Hepatic stellate cell (primary cell): ENCODE measurements around the gene GOLIM4.
"Not testable (repeated sequence)": the region's sequence is repeated elsewhere in the genome, so short reads cannot be mapped to it uniquely, and the experiment has no call there.

ENCODE experiments used
- DNase-seq: peaks from one replicate; pipeline ENCODE4 v3.0.0; 2011; ENCODE audit warnings: low spot score

GOLIM4 gene, protein sequence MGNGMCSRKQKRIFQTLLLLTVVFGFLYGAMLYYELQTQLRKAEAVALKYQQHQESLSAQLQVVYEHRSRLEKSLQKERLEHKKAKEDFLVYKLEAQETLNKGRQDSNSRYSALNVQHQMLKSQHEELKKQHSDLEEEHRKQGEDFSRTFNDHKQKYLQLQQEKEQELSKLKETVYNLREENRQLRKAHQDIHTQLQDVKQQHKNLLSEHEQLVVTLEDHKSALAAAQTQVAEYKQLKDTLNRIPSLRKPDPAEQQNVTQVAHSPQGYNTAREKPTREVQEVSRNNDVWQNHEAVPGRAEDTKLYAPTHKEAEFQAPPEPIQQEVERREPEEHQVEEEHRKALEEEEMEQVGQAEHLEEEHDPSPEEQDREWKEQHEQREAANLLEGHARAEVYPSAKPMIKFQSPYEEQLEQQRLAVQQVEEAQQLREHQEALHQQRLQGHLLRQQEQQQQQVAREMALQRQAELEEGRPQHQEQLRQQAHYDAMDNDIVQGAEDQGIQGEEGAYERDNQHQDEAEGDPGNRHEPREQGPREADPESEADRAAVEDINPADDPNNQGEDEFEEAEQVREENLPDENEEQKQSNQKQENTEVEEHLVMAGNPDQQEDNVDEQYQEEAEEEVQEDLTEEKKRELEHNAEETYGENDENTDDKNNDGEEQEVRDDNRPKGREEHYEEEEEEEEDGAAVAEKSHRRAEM

GRCh38 chr3:168095611-168096209 is at the start of gene GOLIM4:
GOLIM4 (minus strand) TSS chr3:168095924; CDS start chr3:168095285, 639 bp downstream.
- peak; percentile 94 for DNase-seq

- DNase-seq = no peak
Observed at GRCh38 chr3:168141405-168141998, 45.8 kb upstream of the GOLIM4 start.

DNA sequence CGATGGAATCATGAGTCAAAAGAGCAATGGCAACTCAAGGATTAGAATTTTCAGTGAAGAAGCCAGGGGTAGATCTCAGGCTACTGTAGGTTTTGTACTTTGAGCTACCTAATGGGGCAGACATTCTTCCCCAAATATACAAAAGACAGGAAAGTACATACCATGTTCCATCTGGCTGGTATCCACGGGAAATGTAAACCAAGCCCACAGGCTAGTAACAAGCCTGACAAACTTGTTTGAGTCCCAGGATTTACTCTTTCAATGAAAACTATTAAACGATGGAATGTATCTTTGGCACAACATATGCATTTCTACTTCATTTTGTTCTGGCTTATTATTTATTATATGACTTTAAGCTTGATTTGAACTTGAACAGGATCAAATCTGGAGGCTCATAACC is 44.2 kb upstream of the GOLIM4 start:
- no peak for DNase-seq

DNA sequence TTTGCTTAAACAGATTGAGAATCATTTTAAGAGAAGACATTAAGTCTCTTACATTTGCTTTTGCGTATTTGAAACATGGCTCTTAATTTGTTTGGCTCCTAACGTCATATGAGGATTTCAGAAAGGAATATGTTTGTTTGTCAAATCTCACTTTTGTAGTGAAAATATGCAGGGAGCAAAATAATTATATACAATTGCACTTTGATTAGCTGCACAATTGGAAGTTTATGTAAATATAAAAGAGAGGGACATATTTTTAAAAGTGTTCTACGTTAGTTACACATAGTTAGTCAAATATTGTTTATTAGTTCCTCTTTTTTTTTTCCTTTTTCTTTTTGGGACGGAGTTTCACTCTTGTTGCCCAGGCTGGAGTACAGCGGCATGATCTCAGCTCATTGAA is 42.7 kb upstream of the GOLIM4 start:
- no peak for DNase-seq

GRCh38 chr3:168134931-168135330 is 39.2 kb upstream of the GOLIM4 start:
- DNase-seq = no peak

DNA sequence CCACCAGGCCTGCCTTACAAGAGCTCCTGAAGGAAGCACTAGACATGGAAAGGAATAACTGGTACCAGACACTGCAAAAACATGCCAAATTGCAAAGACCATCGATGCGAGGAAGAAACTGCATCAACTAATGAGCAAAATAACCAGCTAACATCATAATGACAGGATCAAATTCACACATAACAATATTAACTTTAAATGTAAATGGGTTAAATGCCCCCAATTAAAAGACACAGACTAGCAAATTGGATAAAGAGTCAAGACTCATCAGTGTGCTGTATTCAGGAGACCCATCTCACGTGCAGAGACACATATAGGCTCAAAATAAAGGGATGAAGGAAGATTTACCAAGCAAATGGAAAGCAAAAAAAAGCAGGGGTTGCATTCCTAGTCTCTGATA is 34.5 kb upstream of the GOLIM4 start:
- not testable (repeated sequence) for DNase-seq

- not testable (repeated sequence) for DNase-seq
Observed at GRCh38 chr3:168128463-168128862, 32.7 kb upstream of the GOLIM4 start.

DNA sequence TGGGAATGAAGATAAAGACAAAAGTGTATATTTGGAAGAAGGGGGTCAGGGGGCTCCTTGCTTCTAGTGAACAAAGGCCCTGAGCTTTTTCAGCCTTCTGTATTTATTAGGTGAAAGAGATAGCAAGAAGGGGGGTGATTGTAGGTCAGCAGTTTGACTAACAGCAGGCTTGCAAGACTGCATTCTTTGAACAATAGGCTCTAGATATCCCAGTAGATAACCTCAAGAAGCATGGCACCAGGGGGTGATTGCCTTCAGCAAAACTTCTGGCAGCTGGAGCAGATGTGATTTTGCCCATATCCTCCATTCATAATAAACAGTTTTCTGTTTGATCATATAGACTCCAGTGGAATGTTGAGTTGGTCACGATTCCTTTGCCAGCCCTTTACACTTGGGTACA is 31.7 kb upstream of the GOLIM4 start:
- no peak for DNase-seq

- no peak for DNase-seq
Observed at GRCh38 chr3:168124791-168125190, 29.1 kb upstream of the GOLIM4 start.

DNA sequence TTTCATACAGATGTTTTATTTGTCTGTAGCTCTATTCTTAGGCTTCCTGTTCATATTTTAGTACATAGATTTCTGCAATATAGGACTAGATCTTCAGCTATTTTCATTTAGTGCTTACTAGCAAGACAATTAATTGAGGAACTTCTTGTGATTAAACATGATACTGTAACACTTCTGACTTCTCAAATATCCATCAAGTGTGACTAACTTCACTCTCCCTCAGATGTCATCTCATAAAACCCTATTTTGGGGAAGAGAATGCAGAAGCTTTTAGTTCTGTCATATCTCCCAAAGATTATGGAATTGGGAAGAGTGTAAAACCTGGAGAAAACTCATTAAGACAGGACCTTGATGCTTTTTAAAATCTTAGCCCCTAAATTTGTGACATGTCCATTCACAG is 28.6 kb upstream of the GOLIM4 start:
- no peak for DNase-seq

DNA sequence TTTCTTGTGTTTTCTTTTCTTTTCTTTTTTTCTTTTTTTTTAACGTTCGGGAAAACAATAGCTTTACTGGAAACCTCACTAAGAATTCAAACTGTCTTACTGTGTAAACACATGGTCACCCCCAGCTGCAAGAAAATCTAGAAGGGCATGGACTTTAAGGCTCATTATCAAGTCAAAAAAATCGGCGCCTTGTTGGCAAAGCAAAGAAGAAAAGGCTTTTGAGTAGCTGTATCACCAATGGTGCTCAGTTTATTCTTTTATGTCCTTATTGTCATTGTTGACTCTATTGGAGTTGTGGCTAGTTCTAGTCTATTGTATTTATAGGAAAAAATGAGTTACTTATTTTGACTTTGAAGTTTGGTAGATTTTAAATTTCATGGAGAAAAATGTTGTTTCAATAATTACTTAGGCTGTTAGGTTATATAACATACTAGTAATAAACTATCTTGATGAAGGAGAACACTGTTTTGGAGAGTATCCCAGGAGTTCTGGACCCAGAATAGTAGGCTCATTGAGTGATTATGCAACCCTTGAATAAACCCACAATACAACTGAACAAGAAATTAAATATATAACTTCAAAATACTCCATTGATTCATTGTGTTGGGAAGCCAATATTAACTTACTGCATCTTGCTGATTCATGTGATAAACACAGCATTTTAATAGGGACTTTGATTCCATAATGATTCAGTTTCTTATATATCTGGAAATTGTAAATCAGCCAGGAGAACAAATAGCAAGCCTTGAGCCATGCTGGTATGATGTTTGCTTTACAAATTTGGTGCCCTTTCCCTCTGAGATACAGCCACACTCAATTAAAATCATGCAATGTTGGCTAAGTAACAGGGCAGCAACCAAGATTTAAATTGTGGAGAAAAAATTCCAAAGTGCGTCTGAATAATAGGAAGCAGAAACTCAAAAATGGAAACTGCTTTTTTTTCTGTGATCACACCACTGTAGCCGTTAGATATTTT is 27.8 kb upstream of the GOLIM4 start:
- DNase-seq = no peak

GRCh38 chr3:168121184-168122017 is 25.7 kb upstream of the GOLIM4 start:
- DNase-seq = no peak

DNA sequence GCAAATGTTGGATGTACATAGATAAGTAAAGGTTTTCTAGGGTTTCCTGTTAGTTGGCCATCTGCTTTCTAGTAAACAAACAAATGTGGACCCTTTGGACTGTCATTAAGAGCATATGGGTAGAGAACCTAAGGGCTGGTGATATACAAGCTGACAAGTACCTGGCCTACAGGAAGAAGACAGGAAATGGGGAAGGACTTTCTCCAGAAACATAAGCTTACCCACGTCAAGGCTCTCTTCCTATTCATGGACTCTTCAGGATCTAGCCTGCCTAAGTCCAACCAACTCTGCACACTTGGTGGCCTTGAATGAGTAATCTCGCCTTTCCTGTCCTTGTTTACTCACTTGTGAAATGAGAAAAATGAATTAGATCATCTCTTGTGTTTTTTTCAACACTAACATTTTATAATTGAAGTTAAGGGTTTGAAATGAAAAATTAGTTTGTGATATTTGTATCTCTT is 22.2 kb upstream of the GOLIM4 start:
- no peak for DNase-seq

- no peak for DNase-seq
Observed at GRCh38 chr3:168117059-168117458, 21.3 kb upstream of the GOLIM4 start.

- no peak for DNase-seq
Observed at GRCh38 chr3:168116279-168116678, 20.6 kb upstream of the GOLIM4 start.

GRCh38 chr3:168113848-168114247 is 18.1 kb upstream of the GOLIM4 start:
- DNase-seq = no peak

DNA sequence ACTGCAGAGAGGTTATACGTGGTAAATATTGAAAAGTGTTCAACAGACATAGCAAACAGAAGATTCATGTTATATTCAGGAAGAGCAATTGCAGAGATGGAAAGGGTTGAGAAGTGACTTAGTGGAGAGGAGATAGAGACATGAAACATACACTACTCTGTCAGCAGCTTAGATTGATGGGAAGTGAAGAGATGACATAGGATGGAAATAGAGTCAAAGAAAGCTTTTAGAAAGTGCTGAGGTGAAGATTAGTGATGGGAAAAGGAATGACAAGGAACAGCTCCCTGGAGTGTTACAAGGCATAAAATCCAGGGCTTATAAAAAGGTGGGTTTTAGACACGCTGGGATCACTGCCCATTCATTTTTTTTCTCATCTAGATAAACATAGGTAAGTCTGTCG is 17.2 kb upstream of the GOLIM4 start:
- no peak for DNase-seq

- no peak for DNase-seq
Observed at GRCh38 chr3:168104361-168104760, 8.6 kb upstream of the GOLIM4 start.

DNA sequence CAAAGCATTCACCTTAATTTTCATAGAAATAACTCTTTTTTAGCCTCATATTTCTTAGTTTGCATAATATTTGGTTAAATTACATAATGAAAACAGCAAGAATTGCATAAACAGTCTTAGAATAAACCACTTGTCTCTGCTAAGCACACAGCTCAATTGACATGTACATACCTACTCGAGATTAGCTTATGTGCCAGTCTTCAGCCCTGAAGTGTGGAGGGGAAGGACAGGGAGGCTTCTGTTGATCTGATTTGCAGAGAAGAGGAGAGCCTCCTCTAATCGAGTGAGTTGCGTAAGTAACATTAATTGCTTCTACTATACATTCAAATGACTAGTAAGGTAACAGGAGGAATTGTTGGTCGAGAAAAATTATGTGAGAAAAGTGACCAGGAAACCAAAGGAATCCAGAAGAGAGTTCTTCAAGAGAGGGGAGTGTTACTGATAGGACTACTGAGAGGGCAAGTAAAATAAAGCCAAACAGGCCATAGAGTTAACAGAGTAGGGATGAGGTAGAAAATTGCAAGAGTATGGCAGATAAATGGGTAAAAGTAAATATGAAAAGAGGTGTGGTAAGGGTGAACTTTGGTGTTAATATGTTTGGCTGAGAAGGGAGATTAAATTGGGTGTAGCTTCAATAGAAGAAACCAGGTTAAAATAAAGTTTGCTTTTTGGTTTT is 7.1 kb upstream of the GOLIM4 start:
- DNase-seq = no peak
